Spleen (tissue), 7 donors: Measurements from ENCODE around the gene NPEPL1.

Experiments used
- POLR2A ChIP-seq, 3 donors: fragments of 450-650 bp; IDR thresholded peaks; one replicate each; pipeline ENCODE4 v1.5.1; 2017; ENCODE audit warnings: antibody characterized with exemption in 3 of 3, mild to moderate bottlenecking in 1 of 3
- POLR2AphosphoS5 ChIP-seq, 3 donors: sonication (generic); formaldehyde crosslinking; IDR thresholded peaks; one replicate each; pipeline ENCODE4 v1.5.1; 2017; ENCODE audit warnings: antibody characterized with exemption in 3 of 3
- TF ChIP-seq, protein P1 (sequence below), 11 experiments: fragments of 200-600 bp in 7 of 11; fragments of 450-650 bp in 4 of 11; sonication (generic) in 4 of 11; IDR thresholded peaks in 8 of 11; conservative IDR thresholded peaks in 3 of 11; 1 replicate in 7 of 11; 2 replicates in 4 of 11; pipeline versions ENCODE4 v1.4.0 to v1.8.0; 2016 to 2021; ENCODE audit warnings: antibody characterized with exemption in 11 of 11, inconsistent platforms in 4 of 11, mild to moderate bottlenecking in 1 of 11
- donor health status: DM: no; HTN: no; CAD: no; lungs with moderate emphysema.
- donor health status: DM: no; HTN: no; CAD: no.
- donor health status: DM: no; HTN: no; CAD: no.

DNA sequence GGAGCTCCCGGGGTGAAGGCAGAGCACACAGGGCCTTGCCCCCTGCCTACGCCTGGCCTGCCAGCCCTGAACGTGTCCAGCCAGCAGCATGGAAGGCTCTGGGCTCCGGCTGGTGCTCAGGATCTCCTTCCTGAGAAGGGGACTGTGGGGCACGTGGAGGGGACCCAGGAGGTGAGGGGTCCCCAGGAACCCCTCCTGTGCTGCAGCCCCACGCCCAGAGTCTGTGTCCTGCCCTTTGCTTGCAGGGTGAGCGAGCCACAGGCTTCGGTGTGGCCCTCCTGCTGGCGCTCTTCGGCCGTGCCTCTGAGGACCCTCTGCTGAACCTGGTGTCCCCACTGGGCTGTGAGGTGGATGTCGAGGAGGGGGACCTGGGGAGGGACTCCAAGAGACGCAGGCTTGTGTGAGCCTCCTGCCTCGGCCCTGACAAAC lies 22.3 kb downstream of the NPEPL1 start:
- TF ChIP-seq POLR2AphosphoS5 (IDR thresholded peaks at IDR 0.05) = no peak
- TF ChIP-seq, protein P1, sequence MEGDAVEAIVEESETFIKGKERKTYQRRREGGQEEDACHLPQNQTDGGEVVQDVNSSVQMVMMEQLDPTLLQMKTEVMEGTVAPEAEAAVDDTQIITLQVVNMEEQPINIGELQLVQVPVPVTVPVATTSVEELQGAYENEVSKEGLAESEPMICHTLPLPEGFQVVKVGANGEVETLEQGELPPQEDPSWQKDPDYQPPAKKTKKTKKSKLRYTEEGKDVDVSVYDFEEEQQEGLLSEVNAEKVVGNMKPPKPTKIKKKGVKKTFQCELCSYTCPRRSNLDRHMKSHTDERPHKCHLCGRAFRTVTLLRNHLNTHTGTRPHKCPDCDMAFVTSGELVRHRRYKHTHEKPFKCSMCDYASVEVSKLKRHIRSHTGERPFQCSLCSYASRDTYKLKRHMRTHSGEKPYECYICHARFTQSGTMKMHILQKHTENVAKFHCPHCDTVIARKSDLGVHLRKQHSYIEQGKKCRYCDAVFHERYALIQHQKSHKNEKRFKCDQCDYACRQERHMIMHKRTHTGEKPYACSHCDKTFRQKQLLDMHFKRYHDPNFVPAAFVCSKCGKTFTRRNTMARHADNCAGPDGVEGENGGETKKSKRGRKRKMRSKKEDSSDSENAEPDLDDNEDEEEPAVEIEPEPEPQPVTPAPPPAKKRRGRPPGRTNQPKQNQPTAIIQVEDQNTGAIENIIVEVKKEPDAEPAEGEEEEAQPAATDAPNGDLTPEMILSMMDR (IDR thresholded peaks at IDR 0.05 in 8 of 11, conservative IDR thresholded peaks at IDR 0.05 in 3 of 11) = no peak
- no peak for TF ChIP-seq POLR2A (IDR thresholded peaks at IDR 0.05)
